GM12801 (cell line): ENCODE results near the gene PRKD2.

Source experiments
- TF ChIP-seq, protein P1 (sequence below): IDR thresholded peaks from one replicate; pipeline ENCODE4 v1.5.1; 2011; ENCODE audit warnings: control low read depth; ENCODE audit not compliant: insufficient read length; ENCODE audit errors: extremely low read depth

PRKD2 gene

DNA sequence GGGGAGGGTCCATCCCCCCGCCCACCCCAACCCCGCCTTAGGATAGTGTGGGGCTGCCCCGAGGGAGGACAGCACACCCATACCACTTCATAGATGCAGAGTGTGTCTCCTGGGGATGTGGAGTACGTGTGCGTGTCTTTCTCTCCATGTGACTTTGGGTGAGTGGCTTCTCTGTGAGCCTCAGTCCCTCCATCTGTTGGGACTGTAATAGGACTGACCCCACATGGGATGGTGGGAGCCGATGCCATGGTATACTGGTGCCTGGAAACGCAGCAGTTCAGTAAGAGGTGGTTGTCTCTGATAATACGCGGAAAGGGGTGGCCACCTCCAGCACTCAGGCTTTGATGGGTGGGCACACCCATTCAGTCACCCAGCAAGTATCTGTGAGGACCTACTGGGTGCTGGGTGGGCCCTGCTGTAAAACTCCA, 816 bp upstream of the PRKD2 start:
- TF ChIP-seq, protein P1, sequence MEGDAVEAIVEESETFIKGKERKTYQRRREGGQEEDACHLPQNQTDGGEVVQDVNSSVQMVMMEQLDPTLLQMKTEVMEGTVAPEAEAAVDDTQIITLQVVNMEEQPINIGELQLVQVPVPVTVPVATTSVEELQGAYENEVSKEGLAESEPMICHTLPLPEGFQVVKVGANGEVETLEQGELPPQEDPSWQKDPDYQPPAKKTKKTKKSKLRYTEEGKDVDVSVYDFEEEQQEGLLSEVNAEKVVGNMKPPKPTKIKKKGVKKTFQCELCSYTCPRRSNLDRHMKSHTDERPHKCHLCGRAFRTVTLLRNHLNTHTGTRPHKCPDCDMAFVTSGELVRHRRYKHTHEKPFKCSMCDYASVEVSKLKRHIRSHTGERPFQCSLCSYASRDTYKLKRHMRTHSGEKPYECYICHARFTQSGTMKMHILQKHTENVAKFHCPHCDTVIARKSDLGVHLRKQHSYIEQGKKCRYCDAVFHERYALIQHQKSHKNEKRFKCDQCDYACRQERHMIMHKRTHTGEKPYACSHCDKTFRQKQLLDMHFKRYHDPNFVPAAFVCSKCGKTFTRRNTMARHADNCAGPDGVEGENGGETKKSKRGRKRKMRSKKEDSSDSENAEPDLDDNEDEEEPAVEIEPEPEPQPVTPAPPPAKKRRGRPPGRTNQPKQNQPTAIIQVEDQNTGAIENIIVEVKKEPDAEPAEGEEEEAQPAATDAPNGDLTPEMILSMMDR = no peak

DNA sequence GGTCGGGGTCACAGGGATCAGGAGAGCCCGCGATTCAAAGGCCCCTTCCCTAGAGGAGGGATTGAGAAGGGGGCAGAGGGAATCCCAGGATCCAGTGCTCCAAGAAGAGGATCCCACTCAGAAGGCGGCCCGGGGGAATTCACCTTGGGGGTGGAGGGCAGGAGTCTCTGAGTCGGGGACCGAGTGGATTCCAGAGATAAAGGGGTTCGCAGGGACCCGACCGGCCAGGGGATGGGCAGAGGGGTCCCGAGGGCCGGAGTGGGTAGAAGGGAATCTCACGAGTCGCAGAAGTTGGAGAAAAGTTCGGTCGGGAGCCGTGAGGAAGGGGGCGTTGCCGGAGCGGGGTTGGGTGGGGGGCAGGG, 261 bp downstream of the PRKD2 start:
- TF ChIP-seq, protein P1 = no peak

DNA sequence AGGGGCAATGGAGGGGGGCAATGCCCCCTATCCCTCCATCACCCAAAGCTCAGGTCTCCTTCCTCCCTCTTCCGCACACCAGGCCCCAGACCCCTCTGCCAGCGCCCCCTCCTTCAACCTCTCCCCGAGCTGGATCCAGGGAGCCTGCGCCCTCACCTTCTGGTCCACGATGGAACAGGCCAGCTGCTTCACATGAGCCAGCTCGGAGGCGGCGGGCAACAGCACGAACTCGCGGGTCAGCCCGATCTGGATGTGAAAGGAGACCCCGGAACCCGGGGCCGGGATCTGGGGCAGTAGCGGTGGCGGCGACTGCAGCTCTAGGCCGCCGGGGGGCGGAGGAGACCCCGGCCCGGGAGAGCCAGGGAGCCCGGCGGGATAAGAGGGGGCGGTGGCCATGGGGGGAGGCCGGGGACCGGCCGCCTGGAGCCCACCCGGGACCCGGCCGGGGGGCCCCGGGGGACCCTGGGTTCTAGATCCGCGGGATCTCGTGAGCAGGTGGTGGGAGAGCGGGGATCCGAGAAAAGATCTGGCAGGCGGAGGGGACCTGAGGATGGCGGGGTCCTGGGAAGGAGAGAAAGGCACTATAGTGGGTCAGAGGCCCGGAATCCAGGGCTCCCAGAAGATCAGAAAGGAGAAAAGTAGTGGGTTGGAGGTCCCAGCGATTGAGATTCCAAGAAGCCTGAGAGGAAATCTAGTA, 791 bp downstream of the PRKD2 start:
- TF ChIP-seq, protein P1 = no peak

DNA sequence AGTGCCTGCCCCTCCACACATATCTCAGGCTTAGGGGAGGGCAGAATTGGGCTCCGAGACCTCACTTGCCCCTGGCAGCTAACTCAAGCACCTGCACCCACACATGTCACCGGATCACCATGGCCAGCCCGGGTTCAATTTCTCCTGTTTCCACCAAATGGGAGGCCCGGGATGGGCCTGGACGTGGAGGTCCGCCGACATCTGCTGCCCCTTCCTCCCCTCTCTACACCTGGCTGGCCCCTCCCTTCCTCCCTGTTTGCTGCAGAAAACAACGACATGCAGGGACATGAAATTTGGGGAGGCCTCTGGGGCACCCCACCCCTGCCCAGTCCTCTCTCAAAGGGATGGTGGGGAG, 1.3 kb downstream of the PRKD2 start:
- TF ChIP-seq, protein P1 = no peak

DNA sequence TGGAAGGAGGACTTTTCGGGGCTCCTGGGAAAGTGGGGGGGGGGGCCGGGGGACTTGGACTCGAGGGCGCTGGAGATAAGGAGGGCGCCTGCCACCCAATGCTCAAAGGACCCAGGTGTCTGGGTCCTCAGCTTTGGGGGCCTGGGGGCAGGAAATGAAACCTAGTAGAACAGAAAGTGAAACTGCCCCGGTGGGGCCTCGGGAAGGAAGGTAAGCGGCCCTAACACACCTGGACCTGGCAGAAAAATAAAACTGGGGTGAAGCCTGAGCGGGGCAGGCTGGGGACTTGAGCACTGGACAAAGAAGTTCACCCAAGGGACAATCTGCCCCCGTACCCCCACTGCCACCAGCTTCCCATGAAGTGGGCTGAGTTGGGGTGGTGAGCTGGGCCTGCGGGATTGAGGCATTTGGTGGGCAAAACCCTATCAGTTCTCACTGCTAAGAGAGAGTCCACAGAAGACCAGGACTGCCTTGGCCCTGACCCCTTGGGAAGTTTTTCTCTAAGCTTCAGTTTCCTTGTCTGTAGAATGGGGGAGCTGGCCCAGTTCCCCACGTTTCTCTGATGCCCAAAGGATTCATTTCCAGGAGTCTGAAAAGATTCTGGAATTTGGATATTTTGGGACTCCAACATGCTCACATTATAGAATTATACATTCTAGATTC, 2.3 kb downstream of the PRKD2 start:
- TF ChIP-seq, protein P1 = no peak

DNA sequence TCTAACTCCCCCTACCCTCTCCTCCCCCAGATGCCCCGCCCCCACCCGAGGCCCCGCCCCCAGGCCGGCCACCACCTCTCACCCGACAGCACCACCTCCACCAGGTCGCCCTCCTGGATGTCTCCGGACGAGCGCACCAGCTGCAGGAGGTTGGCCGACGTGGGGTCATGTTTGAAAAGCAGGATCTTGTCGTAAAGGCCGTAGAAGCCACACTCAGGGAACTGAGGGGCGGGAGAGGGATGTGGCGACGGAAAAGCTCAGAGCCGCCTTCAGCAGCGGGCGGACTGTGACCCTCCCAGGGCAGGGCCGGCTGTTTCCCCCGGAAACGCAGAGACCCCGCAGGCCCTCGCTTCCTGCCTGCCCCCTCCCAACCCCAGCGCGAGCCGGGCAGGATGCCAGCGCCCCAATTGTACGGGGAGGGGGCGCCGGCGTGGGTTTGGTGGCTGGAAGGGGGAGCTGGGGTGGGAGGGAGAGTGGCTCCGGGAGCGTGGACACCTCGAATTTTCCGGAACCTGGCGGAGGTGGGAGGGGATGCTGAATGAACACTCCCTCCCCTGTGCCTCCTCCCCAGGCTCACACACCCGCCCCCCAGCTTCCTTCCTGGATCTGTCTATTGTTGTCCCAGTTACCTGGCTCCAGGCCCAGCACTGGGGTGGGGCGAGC, 3.0 kb downstream of the PRKD2 start:
- TF ChIP-seq, protein P1 = no peak

DNA sequence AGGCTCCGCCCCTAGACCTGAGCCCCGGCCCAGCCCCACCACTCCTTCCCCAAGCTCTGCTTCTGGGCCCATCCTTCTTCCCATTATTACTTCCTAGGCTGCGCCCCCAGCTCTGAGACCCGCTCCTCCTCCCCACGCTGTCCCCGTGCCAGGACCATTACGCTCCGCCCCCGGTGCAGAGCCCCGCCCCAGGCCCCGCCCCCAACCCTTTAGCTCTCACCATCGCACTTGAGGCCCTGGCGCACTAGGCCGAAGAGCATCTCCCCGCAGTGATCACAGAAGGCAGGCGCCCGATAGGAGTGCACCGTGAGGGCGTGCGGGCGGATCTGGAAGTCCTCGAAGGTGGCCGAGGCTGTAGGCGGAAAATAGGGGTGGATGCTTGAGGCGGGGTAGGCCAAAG, 6.2 kb downstream of the PRKD2 start:
- TF ChIP-seq, protein P1 = no peak
